Lower leg skin (tissue), 3 donors: ENCODE data around the gene NNMT.

Experiments used
- CTCF ChIP-seq, 3 donors: fragments of 450-650 bp; IDR thresholded peaks; one replicate each; pipeline ENCODE4 v1.5.1; 2016; ENCODE audit warnings: antibody characterized with exemption in 3 of 3, mild to moderate bottlenecking in 3 of 3, moderate library complexity in 2 of 3
- POLR2A ChIP-seq, 2 donors: fragments of 450-650 bp; IDR thresholded peaks; one replicate each; pipeline ENCODE4 v1.6.1; 2016 to 2017; ENCODE audit warnings: antibody characterized with exemption in 2 of 2, mild to moderate bottlenecking in 1 of 2, moderate library complexity in 1 of 2

- no peak for TF ChIP-seq POLR2A (IDR thresholded peaks at IDR 0.05)
- TF ChIP-seq CTCF (IDR thresholded peaks at IDR 0.05), result no peak
Observed at GRCh38 chr11:114263513-114264170, 32.6 kb upstream of the NNMT start.
